ENCODE measurements around the gene MYH7B. TPM values are rescaled to one million over a fixed set of nuclear protein-coding genes. Genes with fewer than 3 reads are reported as not detected.

Gene MYH7B
- total RNA-seq, 1 donor: not detected

- TF ChIP-seq CTCF (IDR thresholded peaks at IDR 0.05; ENCODE audit: insufficient read depth, low read depth, low read length): no peak
- no peak for DNase-seq (ENCODE audit: low read depth)
- H3K4me3 ChIP-seq (ENCODE audit: low read depth, low read length): no peak overlapping the region
Observed at GRCh38 chr20:34928411-34928810, 27.3 kb upstream of the MYH7B start.

- TF ChIP-seq CTCF (IDR thresholded peaks at IDR 0.05; ENCODE audit: insufficient read depth, low read depth, low read length): no peak
- no peak for DNase-seq (ENCODE audit: low read depth)
Observed at GRCh38 chr20:34931771-34932170, 23.9 kb upstream of the MYH7B start.

GRCh38 chr20:34938466-34939163 is 17.1 kb upstream of the MYH7B start:
- TF ChIP-seq CTCF (IDR thresholded peaks at IDR 0.05; ENCODE audit: insufficient read depth, low read depth, low read length): no peak
- H3K4me3 ChIP-seq (ENCODE audit: low read depth, low read length): no peak overlapping the region
- no peak for DNase-seq (ENCODE audit: low read depth)

More at GRCh38 chr20:34931771-34932170, 23.9 kb upstream of the MYH7B start:
- no peak overlapping the region for H3K4me3 ChIP-seq (ENCODE audit: low read depth, low read length)

GRCh38 chr20:34940081-34940481 is 15.6 kb upstream of the MYH7B start:
- H3K4me3 ChIP-seq (ENCODE audit: low read depth, low read length): no peak overlapping the region
- peak; percentile 12 for DNase-seq (ENCODE audit: low read depth)
- TF ChIP-seq CTCF (IDR thresholded peaks at IDR 0.05; ENCODE audit: insufficient read depth, low read depth, low read length): no peak

GRCh38 chr20:34941226-34941625 is 14.4 kb upstream of the MYH7B start:
- no peak overlapping the region for H3K4me3 ChIP-seq (ENCODE audit: low read depth, low read length)
- DNase-seq (ENCODE audit: low read depth): no peak
- no peak for TF ChIP-seq CTCF (IDR thresholded peaks at IDR 0.05; ENCODE audit: insufficient read depth, low read depth, low read length)

- no peak for DNase-seq (ENCODE audit: low read depth)
- no peak overlapping the region for H3K4me3 ChIP-seq (ENCODE audit: low read depth, low read length)
- no peak for TF ChIP-seq CTCF (IDR thresholded peaks at IDR 0.05; ENCODE audit: insufficient read depth, low read depth, low read length)
Observed at GRCh38 chr20:34942301-34942700, 13.4 kb upstream of the MYH7B start.

Measured in fibroblast of villous mesenchyme (primary cell).